Thyroid gland (tissue), 4 donors: Measurements from ENCODE around the gene CDIP1.

Source experiments
- POLR2A ChIP-seq, 2 donors: fragments of 450-650 bp; IDR thresholded peaks; one replicate each; pipeline ENCODE4 v1.6.1; 2017; ENCODE audit warnings: antibody characterized with exemption in 2 of 2, mild to moderate bottlenecking in 2 of 2, moderate library complexity in 1 of 2
- TF ChIP-seq, protein P1 (sequence below), 6 experiments: fragments of 200-600 bp in 3 of 6; fragments of 450-650 bp in 3 of 6; sonication (generic) in 3 of 6; IDR thresholded peaks; one replicate each; pipeline ENCODE4 v1.5.1; 2016 to 2019; ENCODE audit warnings: antibody characterized with exemption in 6 of 6, mild to moderate bottlenecking in 2 of 6, inconsistent platforms in 1 of 6, moderate library complexity in 1 of 6

DNA sequence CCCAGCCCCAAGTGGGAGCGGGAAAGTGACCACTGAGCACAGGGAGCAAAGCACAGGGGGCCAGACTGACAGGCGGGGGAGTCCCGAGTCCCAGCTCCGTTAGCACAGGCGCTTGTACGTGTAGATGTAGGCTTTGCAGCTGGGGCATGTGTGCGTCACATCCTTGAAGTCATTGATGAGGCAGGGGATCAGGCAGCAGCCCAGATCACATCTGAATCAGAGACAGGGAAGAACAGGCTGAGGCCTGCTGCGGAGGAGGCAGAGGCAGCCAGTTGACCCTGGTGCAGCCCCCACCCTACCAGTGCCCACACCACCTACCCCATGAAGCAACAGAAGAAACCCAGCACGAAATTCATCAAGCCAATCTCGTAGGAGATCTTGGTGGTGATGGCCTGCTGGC is 26.1 kb downstream of the CDIP1 start:
- TF ChIP-seq, protein P1, sequence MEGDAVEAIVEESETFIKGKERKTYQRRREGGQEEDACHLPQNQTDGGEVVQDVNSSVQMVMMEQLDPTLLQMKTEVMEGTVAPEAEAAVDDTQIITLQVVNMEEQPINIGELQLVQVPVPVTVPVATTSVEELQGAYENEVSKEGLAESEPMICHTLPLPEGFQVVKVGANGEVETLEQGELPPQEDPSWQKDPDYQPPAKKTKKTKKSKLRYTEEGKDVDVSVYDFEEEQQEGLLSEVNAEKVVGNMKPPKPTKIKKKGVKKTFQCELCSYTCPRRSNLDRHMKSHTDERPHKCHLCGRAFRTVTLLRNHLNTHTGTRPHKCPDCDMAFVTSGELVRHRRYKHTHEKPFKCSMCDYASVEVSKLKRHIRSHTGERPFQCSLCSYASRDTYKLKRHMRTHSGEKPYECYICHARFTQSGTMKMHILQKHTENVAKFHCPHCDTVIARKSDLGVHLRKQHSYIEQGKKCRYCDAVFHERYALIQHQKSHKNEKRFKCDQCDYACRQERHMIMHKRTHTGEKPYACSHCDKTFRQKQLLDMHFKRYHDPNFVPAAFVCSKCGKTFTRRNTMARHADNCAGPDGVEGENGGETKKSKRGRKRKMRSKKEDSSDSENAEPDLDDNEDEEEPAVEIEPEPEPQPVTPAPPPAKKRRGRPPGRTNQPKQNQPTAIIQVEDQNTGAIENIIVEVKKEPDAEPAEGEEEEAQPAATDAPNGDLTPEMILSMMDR (IDR thresholded peaks at IDR 0.05): no peak
- TF ChIP-seq POLR2A (IDR thresholded peaks at IDR 0.05): no peak
